Hematopoietic multipotent progenitor cell treated with erythropoietin and hydrocortisone succinate and interleukin-3 and kit ligand, for 15 days (in vitro differentiated cells): ENCODE results near the gene TGFBR3.
"Not testable (repeated sequence)": the region's sequence is repeated elsewhere in the genome, so short reads cannot be mapped to it uniquely, and the experiment has no call there.

Source experiments
- DNase-seq: peaks from one replicate; pipeline ENCODE4 v3.0.0-alpha.2; 2015; ENCODE audit warnings: low spot score

The TGFBR3 gene

GRCh38 chr1:91847851-91848250, 38.1 kb downstream of the TGFBR3 start:
- DNase-seq = no peak

- DNase-seq = no peak
These were observed 39.3 kb downstream of the TGFBR3 start for GRCh38 chr1:91846639-91847013.

- DNase-seq = no peak
These were observed 39.8 kb downstream of the TGFBR3 start for GRCh38 chr1:91846007-91846638.

- DNase-seq = no peak
These were observed 41.0 kb downstream of the TGFBR3 start for GRCh38 chr1:91844862-91845528.

DNA sequence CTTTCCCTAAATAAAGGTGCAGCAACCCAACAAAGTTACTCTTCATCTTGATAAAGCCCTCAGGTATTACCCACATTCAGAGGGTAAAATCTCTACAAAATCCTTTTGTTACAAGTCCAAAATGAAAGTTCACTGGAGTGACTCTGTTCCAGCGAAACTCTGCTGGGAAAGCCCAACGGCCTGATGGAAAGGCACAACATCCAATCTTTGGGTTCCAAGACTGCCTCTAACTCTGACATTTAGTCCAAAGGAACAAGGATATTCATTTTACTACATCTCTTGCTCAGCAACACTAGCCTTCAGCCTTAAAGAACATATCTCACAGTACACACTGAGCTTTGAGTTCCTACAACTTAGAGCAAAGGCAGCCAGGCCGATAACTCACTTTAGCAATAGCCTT, 42.1 kb downstream of the TGFBR3 start:
- DNase-seq = no peak

DNA sequence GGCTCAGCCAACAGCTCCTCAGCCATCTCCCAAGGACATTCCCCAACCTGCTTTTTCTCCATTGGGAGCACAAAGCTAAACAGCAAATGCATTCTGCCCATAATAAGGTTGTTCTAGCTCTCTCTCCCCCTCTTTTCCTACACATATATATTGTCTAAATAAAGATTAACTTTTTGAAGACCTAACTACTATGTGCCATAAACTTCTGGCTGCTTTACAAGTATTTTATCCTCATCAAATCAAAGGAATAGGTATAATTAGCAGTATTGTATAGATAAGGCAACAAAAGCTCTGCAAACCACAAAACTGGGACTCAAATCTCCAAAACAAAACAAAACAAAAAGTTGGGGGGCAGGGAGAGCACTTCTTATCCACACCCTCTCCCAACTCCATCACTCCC, 43.4 kb downstream of the TGFBR3 start:
- DNase-seq = no peak

- no peak for DNase-seq
These were observed 43.9 kb downstream of the TGFBR3 start for GRCh38 chr1:91842056-91842455.

DNA sequence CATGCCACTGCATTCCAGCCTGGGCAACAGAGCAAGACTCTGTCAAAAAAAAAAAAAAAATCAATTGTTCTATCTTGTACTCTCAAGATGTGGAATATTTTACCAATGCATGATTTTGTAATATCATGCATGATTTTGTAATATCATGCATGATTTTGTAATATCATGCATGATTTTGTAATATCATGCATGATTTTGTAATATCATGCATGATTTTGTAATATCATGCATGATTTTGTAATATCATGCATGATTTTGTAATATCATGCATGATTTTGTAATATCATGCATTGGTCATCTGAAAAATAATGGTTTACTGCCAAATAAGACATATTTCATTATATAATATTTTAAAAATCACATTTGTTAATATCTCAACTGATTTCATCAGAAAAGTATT, 45.7 kb downstream of the TGFBR3 start:
- DNase-seq = not testable (repeated sequence)

- DNase-seq = no peak
These were observed 49.5 kb downstream of the TGFBR3 start for GRCh38 chr1:91836331-91837040.

DNA sequence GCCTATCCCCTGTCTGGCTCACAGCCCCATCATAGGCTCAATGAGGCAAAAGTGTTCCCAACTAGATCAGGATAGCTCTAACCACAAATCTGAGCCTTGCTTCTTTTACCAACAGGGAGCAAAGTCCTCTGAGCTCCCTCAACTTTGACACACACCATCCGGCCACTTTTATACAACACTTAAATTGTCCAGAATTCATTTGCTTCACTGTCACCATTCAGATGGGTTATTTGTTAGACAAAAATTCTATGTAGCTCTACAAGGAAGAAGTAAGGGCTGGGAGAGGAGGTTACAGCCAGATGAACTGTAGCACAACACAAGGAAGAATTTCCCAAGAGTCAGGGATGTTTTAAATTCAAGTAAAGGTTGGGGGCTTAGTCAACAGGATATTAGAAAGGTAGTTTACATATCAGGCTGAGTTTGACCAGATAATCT, 50.8 kb downstream of the TGFBR3 start:
- DNase-seq = no peak

- not testable (repeated sequence) for DNase-seq
These were observed 51.4 kb downstream of the TGFBR3 start for GRCh38 chr1:91834549-91834948.

DNA sequence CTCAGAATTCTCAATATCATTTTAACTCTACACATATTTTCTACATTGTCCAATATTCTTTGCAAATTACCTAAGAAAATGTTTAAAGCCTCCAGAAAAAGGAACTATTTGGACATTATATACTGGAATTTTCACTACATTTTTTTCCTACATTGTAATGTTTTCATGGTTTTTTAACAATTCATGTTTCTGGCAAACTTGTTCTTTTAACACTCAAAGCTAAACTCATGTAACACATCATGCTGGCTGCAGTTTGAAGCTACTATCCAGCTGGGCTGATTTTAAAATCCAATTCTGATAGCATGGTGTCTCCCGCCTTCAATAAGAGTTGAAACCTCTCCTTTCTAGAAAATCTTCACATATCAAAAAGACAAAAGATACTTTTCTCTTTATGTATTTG, 52.0 kb downstream of the TGFBR3 start:
- no peak for DNase-seq

DNA sequence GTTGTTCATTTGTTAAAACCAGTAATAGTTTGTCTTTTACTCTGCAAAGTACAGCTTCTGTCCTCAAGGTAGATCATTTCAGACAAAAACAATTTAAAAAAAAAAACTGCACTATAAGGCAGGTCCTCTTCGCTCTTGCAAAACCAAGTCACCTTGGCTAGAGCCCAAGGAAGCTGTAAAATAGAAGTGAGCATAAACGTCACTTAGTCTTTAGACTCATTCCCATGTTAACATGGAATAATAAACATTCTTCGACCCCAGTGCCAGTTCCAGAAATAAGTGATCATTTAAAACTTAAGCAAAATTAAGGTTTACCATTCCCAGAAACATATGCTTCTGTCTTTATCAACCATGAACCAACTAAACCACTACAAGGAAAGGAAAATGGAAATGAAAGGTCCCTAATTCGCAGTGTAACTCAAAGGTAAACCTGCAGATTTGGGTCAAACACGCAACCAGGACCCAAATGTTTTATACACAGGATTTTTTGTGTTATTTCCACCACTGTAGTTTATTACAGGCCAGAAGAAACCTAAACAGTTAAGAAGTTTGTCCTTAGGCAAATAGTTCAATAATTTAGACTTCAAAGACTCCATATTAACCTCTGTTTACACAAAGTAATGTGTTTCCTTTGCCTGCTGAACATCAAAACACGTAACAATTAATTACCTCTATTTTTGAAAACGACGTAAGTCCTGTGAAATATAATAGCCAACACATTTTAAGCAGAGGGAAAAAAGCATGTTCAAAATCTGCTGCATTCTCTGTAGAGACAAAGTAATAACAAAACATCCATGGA, 54.6 kb downstream of the TGFBR3 start:
- DNase-seq = no peak

GRCh38 chr1:91830242-91831131, 55.5 kb downstream of the TGFBR3 start:
- DNase-seq = no peak

DNA sequence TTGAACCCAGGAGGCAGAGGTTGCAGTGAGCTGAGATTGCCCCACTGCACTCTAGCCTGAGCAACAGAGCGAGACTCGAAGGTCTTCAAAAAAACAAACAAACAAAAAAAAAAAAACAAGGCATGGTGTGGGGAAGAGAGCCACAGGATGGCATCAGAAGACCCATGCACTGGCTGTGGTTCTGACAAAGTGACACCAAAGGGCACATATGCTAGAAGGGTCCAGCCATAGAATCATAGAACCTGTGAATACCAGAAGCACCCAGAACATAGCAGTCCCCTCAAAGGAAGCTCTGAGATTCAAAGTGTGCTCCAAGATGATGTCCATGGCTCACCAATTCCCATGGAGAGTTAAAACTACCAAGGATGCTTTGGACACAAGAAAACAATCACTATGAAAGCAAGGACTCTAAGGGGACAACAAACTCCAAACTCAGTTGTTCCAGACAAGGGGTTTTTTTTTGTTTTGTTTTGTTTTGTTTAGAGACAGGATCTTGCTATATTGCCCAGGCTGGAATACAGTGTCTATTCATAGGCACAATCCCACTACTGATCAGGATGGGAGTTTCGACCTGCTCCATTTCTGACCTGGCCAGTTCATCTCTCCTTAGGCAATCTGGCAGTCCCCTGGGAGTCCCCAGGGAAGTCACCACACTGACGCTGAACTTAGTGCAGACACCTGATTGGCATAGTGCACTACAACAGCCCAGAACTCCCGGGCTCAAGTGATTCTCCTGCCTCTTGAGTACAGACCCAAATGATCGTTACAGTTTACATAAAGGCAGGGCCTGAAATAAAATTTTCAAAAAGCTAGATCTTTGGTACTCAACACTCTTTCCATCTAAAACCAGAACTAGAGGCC, 56.4 kb downstream of the TGFBR3 start:
- no peak for DNase-seq

GRCh38 chr1:91828583-91829281, 57.2 kb downstream of the TGFBR3 start:
- no peak for DNase-seq

DNA sequence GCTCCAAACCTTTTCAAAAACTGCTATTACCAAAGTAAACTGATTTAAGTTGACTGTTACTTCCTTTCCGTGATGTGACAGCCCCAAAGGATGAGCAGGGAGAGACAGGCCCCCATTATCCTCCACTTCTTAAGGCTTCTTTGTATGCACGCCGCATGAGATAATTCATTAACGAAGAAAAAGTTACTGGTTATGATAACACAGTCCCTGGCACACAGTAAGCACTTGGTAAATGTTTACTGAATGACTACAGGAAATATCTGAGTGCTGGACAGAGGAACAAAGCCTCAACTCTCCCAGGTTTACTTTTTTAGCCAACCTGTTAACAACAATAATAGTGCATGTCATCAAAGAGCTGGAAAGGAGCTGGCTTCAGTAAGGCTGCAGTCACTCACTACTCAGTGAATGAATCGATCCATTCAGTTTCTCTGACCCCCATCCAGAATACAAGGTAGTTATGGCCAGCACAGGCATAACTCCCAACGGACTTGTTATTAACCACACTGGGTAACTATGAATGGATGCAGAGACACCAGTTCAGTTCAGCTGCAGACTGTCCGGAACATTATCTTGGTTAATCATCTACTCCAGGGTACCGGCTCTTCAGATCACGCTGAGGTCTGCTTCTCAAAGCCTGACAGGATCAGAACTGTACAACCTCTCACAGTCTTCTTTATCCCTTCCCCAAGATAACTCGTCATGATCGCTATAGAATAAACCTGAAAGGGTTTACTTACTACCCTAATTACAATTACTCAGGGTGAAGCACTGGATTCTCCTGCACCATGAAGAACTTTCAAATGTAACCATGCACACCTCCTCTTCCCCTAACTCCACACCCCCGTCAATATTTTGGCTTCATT, 58.3 kb downstream of the TGFBR3 start:
- no peak for DNase-seq

GRCh38 chr1:91827087-91827458, 58.9 kb downstream of the TGFBR3 start:
- DNase-seq = no peak

DNA sequence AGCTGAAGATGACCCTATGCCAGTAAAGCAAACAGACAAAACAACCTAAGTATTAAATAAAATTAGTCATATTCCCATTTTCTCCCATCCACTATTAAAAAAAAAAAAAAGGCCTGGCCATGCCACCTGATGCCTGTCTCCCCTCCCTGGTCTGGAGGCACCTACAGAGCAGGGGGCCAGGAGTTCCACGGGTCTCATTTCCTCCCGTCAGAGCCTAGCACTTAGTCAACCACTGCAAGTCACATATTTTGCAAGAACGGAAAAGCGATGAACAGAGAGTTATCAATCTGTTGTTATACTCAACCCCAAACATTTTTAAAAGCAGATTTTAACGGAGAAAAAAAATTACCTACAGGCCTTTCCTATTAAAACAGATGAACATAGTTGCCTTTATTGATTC, 59.3 kb downstream of the TGFBR3 start:
- DNase-seq = no peak
